MCF 10A (cell line): ENCODE results near the gene CHD5. TPM values are rescaled to one million over a fixed set of nuclear protein-coding genes. Genes with fewer than 3 reads are reported as not detected.

ENCODE experiments used
- BruUV-seq: library from RNA; stranded (reverse); fragments of 400-500 nt; replicated peaks from 2 replicates; lab custom pipeline; 2021; lab: Mats Ljungman, UMichigan
- CTCF ChIA-PET: fragments of 300-600 bp; sonication (Branson Sonifier 250); formaldehyde crosslinking; extraction: SDS; loops from one replicate; lab custom pipeline; 2021; ENCODE audit warnings: antibody characterized with exemption, inconsistent platforms; lab: Yijun Ruan, JAX
- POLR2A ChIA-PET: fragments of 300-600, 350-650 bp; sonication (Branson Sonifier 250); formaldehyde crosslinking; extraction: SDS; loops from one replicate; lab custom pipeline; 2020; ENCODE audit warnings: antibody characterized with exemption, inconsistent platforms; lab: Yijun Ruan, JAX
- DNase-seq: peaks from one replicate; pipeline ENCODE4 v3.0.0-alpha.2; 2018; ENCODE audit not compliant: unreplicated experiment
- H3K27ac Mint-ChIP-seq: one replicate; pipeline ENCODE4 v1.8.0; 2022; ENCODE audit warnings: mild to moderate bottlenecking, low read depth, mixed read lengths; ENCODE audit not compliant: unreplicated experiment
- H3K27me3 Mint-ChIP-seq: one replicate; pipeline ENCODE4 v1.8.0; 2022; ENCODE audit warnings: mixed read lengths; ENCODE audit not compliant: insufficient read depth, unreplicated experiment
- H3K36me3 Mint-ChIP-seq: one replicate; pipeline ENCODE4 v1.8.0; 2022; ENCODE audit warnings: mild to moderate bottlenecking, moderate library complexity, mixed read lengths; ENCODE audit not compliant: insufficient read depth, unreplicated experiment
- H3K4me1 Mint-ChIP-seq: one replicate; pipeline ENCODE4 v1.8.0; 2022; ENCODE audit warnings: mixed read lengths; ENCODE audit not compliant: insufficient read depth, unreplicated experiment
- H3K4me3 Mint-ChIP-seq: one replicate; pipeline ENCODE4 v1.8.0; 2022; ENCODE audit warnings: mild to moderate bottlenecking, moderate library complexity, mixed read lengths; ENCODE audit not compliant: unreplicated experiment
- H3K9me3 Mint-ChIP-seq: one replicate; pipeline ENCODE4 v1.8.0; 2022; ENCODE audit warnings: mixed read lengths; ENCODE audit not compliant: unreplicated experiment
- intact Hi-C: fragments of 100-400 bp; cut with micrococcal nuclease; formaldehyde crosslinking; loops from 2 replicates; pipeline ENCODE4 v1.14.1; 2022
- total RNA-seq: library from RNA; stranded (reverse); gene quantifications from 2 replicates; pipeline ENCODE4 v1.2.3, GENCODE V29; 2022
- TF ChIP-seq, protein P1 (sequence below): fragments of 200-600 bp; IDR thresholded peaks from one replicate; pipeline ENCODE4 v1.8.0; 2022; ENCODE audit warnings: antibody characterized with exemption, mild to moderate bottlenecking; ENCODE audit not compliant: unreplicated experiment

Gene CHD5
- total RNA-seq, 1 experiment from 2014 or later, result 0.07 TPM

DNA sequence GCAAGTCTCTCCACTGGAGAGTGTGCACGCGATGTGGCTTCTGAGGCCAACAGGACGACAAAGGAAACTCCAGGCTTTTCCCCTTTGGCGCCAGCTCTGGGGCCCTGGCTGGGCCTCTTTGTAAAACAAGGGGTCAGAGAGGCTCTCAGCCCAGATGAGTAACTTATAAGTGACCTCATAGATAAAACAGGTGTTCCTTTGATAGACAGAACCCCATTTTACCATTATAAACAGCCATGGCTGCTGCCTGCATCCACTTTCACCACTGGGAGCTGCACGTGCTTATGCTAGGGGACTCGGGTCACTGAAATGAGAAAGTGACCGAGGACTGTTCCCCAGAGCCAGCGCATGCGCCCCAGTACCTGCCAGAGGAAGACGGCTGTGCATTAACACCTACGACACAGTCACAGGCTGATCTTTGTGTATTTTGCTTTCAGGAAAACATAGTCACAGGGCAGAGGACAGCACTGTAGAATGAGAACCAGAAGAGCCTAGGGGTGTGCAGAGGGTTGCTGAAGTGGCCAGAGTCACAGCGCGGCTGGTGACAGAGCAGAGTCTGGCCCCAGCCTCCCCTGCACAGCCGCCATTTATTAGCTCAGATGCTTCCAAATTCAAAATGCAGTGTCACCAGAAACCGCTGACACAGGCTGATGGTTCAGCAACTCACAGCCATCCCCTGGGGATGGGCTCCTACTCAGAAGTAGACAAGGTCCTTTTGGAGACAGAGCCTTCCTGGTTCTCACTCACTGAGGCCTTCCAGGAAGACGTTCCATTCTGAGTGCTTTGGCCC lies 38.4 kb upstream of the CHD5 start:
- TF ChIP-seq, protein P1, sequence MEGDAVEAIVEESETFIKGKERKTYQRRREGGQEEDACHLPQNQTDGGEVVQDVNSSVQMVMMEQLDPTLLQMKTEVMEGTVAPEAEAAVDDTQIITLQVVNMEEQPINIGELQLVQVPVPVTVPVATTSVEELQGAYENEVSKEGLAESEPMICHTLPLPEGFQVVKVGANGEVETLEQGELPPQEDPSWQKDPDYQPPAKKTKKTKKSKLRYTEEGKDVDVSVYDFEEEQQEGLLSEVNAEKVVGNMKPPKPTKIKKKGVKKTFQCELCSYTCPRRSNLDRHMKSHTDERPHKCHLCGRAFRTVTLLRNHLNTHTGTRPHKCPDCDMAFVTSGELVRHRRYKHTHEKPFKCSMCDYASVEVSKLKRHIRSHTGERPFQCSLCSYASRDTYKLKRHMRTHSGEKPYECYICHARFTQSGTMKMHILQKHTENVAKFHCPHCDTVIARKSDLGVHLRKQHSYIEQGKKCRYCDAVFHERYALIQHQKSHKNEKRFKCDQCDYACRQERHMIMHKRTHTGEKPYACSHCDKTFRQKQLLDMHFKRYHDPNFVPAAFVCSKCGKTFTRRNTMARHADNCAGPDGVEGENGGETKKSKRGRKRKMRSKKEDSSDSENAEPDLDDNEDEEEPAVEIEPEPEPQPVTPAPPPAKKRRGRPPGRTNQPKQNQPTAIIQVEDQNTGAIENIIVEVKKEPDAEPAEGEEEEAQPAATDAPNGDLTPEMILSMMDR, result no peak
- Mint-ChIP-seq H3K9me3 (no peaks in the 10 kb centered on the region), H3K4me1 (peaks cover 9% of the 10 kb centered on the region), H3K27ac (no peak overlapping the region), H3K27me3 (no peaks in the 10 kb centered on the region), H3K4me3 (no peak overlapping the region), H3K36me3 (peaks cover 11% of the 10 kb centered on the region)
- ChIA-PET CTCF (no interaction called here), POLR2A (interaction anchor here (0.9 kb wide), 1 partner anchor 14 kb away, joined by 3 read pairs; no protein-coding TSS in a partner anchor)
- no TSS peak for BruUV-seq
- DNase-seq, result no peak
- intact Hi-C loops, result no loop called here

DNA sequence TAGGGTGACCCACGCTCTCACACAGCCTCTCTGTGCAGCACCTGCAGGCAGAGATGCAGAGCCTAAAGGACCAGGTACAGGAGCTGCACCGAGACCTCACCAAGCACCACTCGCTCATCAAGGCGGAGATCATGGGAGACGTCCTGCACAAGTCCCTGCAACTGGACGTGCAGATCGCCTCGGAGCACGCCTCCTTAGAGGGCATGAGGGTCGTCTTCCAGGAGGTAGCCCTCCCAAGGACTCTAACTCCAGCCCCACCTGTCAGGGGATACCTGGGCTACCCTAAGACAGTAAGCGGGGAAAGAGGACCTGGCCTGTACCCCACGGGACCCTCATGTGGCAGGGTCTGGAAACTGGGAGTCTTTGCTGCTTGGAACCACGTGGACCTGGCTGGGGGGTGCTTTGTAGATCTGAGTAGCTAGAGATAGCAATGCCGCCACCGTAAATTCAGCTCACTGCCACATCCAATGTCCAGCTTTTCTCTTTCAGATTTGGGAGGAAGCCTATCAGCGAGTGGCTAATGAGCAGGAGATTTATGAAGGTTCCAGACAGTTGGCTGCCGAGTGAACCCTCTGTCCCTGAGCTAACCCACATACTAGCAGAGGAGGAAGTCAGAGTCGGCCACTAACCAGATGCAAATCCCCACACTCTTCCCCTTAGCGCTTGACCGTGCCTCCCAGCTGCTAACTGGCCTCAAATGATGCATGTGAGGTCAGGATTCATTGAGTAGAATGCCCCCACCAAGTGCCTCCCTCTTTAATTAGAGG lies 32.3 kb upstream of the CHD5 start:
- no peaks in the 10 kb centered on the region for H3K4me1 Mint-ChIP-seq
- ChIA-PET POLR2A (interaction anchor here (0.6 kb wide), 1 partner anchor 106 kb away, joined by 3 read pairs; no protein-coding TSS in a partner anchor), CTCF (interaction anchor here (0.7 kb wide), 1 partner anchor 13 kb away, joined by 3 read pairs; the partner anchor contains the start of gene RPL22)
- no peak overlapping the region for H3K4me3 Mint-ChIP-seq
- no peaks in the 10 kb centered on the region for H3K27me3 Mint-ChIP-seq
- H3K36me3 Mint-ChIP-seq, result no peaks in the 10 kb centered on the region
- no peak for DNase-seq
- H3K9me3 Mint-ChIP-seq, result no peaks in the 10 kb centered on the region
- TF ChIP-seq, protein P1, result no peak
- intact Hi-C loops, result no loop called here
- BruUV-seq, result no TSS peak
- no peak overlapping the region for H3K27ac Mint-ChIP-seq

DNA sequence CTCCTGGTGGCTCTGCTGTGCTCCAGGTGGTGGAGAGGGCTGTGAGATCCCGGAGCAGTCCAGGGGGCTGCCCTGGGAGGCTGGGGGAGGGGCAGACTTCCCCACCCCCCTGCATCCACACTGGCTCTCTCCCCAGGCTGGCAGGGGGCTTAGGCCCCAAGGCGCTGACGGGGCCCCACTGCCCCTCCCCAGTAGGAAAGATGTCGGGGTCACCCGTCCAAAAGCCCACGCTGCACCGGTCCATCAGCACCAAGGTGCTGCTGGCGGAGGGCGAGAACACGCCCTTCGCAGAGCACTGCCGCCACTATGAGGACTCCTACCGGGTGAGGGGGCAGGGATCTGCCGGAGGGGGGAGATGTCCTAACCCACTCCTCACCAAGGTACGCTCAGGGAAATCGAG lies 31.6 kb upstream of the CHD5 start:
- DNase-seq, result no peak
- Mint-ChIP-seq H3K4me1 (no peaks in the 10 kb centered on the region), H3K36me3 (no peaks in the 10 kb centered on the region), H3K27me3 (no peaks in the 10 kb centered on the region), H3K27ac (no peak overlapping the region), H3K4me3 (no peak overlapping the region), H3K9me3 (no peaks in the 10 kb centered on the region)
- ChIA-PET CTCF (interaction anchor here (0.7 kb wide), 1 partner anchor 12 kb away, joined by 3 read pairs; the partner anchor contains the start of gene RPL22), POLR2A (no interaction called here)
- no TSS peak for BruUV-seq
- TF ChIP-seq, protein P1, result no peak
- intact Hi-C loops, result no loop called here
